ENCODE results near the gene LMBRD1.
A peak's percentile ranks its signal among the peaks of the same experiment; 100 is the strongest.
"Not testable (repeated sequence)": the region's sequence is repeated elsewhere in the genome, so short reads cannot be mapped to it uniquely, and the experiment has no call there.

The LMBRD1 gene

GRCh38 chr6:69790629-69791028 is 6.2 kb downstream of the LMBRD1 start:
- H3K9ac ChIP-seq (ENCODE audit: insufficient read length): no peak overlapping the region
- no peaks in the 10 kb centered on the region for H3K9me3 ChIP-seq (ENCODE audit: low read depth, low read length)
- no peak overlapping the region for H3K4me3 ChIP-seq
- DNase-seq (ENCODE audit: low read depth, low spot score): no peak
- peaks cover 24% of the 10 kb centered on the region for H3K36me3 ChIP-seq (ENCODE audit: insufficient read depth, low read length)
- TF ChIP-seq EZH2 (IDR thresholded peaks at IDR 0.05) (no peak), POLR2AphosphoS5 (IDR thresholded peaks at IDR 0.05; ENCODE audit: borderline replicate concordance, low read depth, low read length) (no peak), FOXP2 (optimal IDR thresholded peaks at IDR 0.05; ENCODE audit: control extremely low read depth, extremely low read length, insufficient read depth) (no peak)
- peak overlapping the region; percentile 47 for H3K27ac ChIP-seq

DNA sequence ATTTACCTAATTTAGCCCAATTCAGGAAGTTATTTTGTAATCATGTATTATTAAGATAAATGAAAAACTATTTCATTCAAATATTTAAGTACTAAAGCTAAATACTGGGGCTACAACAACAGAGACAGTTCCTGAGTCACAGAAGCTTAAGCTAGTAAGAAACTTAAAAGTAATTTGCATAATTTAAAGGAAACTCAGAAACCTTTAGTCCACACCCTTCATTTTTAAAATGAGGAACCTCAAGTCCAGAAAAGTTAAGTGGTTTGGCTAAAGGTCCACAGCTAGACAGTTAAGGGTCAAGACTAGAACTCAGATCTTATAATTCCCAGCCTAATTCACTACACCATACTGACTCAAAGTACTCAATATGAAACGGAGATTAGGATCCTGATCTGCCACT is 7.2 kb downstream of the LMBRD1 start:
- no peak for TF ChIP-seq POLR2AphosphoS5 (IDR thresholded peaks at IDR 0.05; ENCODE audit: borderline replicate concordance, low read depth, low read length)
- TF ChIP-seq EZH2 (IDR thresholded peaks at IDR 0.05): no peak
- no peak for TF ChIP-seq FOXP2 (optimal IDR thresholded peaks at IDR 0.05; ENCODE audit: control extremely low read depth, extremely low read length, insufficient read depth)
- peaks cover 29% of the 10 kb centered on the region for H3K36me3 ChIP-seq (ENCODE audit: insufficient read depth, low read length)
- H3K9me3 ChIP-seq (ENCODE audit: low read depth, low read length): no peaks in the 10 kb centered on the region
- no peak overlapping the region for H3K4me3 ChIP-seq
- no peak overlapping the region for H3K9ac ChIP-seq (ENCODE audit: insufficient read length)
- DNase-seq (ENCODE audit: low read depth, low spot score): no peak
- peak overlapping the region; percentile 40; the same call in 1 of the 2 replicates for H3K27ac ChIP-seq

GRCh38 chr6:69787436-69787835 is 9.4 kb downstream of the LMBRD1 start:
- not testable (repeated sequence) for H3K9me3 ChIP-seq (ENCODE audit: low read depth, low read length); H3K4me3 ChIP-seq; H3K9ac ChIP-seq (ENCODE audit: insufficient read length); DNase-seq (ENCODE audit: low read depth, low spot score); H3K27ac ChIP-seq
- peaks cover 47% of the 10 kb centered on the region for H3K36me3 ChIP-seq (ENCODE audit: insufficient read depth, low read length)

- Histone ChIP-seq H3K4me3 (no peak overlapping the region), H3K36me3 (ENCODE audit: insufficient read depth, low read length) (peaks cover 54% of the 10 kb centered on the region), H3K9me3 (ENCODE audit: low read depth, low read length) (no peaks in the 10 kb centered on the region), H3K9ac (ENCODE audit: insufficient read length) (no peak overlapping the region), H3K27ac (no peak overlapping the region)
- no peak for DNase-seq (ENCODE audit: low read depth, low spot score)
- no peak for TF ChIP-seq FOXP2 (optimal IDR thresholded peaks at IDR 0.05; ENCODE audit: control extremely low read depth, extremely low read length, insufficient read depth)
- no peak for TF ChIP-seq EZH2 (IDR thresholded peaks at IDR 0.05)
Observed at GRCh38 chr6:69785697-69786096, 11.1 kb downstream of the LMBRD1 start.

GRCh38 chr6:69784595-69785377 is 12.0 kb downstream of the LMBRD1 start:
- DNase-seq (ENCODE audit: low read depth, low spot score): no peak
- Histone ChIP-seq H3K4me3 (no peak overlapping the region), H3K27ac (no peak overlapping the region), H3K36me3 (ENCODE audit: insufficient read depth, low read length) (peaks cover 58% of the 10 kb centered on the region), H3K9me3 (ENCODE audit: low read depth, low read length) (no peaks in the 10 kb centered on the region), H3K9ac (ENCODE audit: insufficient read length) (no peak overlapping the region)
- TF ChIP-seq POLR2AphosphoS5 (IDR thresholded peaks at IDR 0.05; ENCODE audit: borderline replicate concordance, low read depth, low read length) (no peak), FOXP2 (optimal IDR thresholded peaks at IDR 0.05; ENCODE audit: control extremely low read depth, extremely low read length, insufficient read depth) (no peak), EZH2 (IDR thresholded peaks at IDR 0.05) (no peak)

DNA sequence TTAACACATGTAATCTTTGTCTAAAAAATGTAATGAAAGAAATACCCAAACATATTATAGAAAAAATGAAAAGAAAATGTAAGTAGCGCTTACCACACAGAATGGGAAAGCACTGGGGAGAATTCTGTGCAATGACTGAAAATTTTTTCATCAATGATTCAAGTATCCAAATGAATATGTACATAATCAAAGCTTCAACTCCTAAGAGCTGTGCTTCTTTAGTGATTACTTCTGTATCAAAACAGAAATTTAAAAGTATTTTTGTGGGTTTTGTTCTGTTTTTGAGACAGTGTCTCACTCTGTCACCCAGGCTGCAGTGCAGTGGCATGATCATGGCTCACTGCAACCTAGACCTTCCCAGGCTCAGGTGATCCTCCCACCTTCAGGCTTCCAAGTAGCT is 13.7 kb downstream of the LMBRD1 start:
- H3K9ac ChIP-seq (ENCODE audit: insufficient read length): no peak overlapping the region
- no peak for DNase-seq (ENCODE audit: low read depth, low spot score)
- no peaks in the 10 kb centered on the region for H3K9me3 ChIP-seq (ENCODE audit: low read depth, low read length)
- no peak overlapping the region for H3K4me3 ChIP-seq
- peaks cover 61% of the 10 kb centered on the region for H3K36me3 ChIP-seq (ENCODE audit: insufficient read depth, low read length)
- TF ChIP-seq FOXP2 (optimal IDR thresholded peaks at IDR 0.05; ENCODE audit: control extremely low read depth, extremely low read length, insufficient read depth): no peak
- TF ChIP-seq POLR2AphosphoS5 (IDR thresholded peaks at IDR 0.05; ENCODE audit: borderline replicate concordance, low read depth, low read length): no peak
- no peak for TF ChIP-seq EZH2 (IDR thresholded peaks at IDR 0.05)
- 0 out of 2 replicates have a peak overlapping the region, but pooled peaks have one; percentile 48 for H3K27ac ChIP-seq

DNA sequence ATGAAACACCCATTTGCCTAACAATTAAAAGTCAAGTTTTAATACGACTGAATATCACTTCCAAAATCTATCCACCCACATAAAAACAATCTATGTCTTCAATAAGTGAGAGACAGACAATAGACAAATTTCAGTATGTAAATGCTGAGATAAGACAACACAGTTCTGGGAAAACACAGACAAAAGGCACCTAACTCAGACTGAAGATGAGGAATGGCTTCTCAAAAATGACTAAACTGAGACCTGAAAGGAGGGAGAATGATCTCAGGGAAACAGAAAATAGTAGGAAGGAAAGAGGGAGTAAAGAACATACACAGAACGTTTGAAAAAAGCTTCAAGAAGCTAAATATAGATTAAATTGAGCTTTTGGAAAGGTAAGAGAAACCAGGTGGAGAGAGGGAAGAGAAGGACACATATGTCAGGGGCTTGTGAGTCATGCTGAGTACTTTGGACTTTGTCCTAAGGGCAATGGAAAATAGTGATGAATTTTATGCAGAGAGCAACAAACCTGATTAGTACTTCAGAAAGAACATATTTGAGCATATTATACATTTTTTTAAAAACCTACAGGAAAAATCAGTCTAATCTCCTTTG is 16.1 kb downstream of the LMBRD1 start:
- peak overlapping the region; percentile 79 for H3K27ac ChIP-seq
- no peak for DNase-seq (ENCODE audit: low read depth, low spot score)
- H3K9me3 ChIP-seq (ENCODE audit: low read depth, low read length): no peaks in the 10 kb centered on the region
- H3K4me3 ChIP-seq: 0 out of 2 replicates have a peak overlapping the region, but pooled peaks have one; percentile 4
- peaks cover 56% of the 10 kb centered on the region for H3K36me3 ChIP-seq (ENCODE audit: insufficient read depth, low read length)
- H3K9ac ChIP-seq (ENCODE audit: insufficient read length): peak overlapping the region; percentile 43
- no peak for TF ChIP-seq POLR2AphosphoS5 (IDR thresholded peaks at IDR 0.05; ENCODE audit: borderline replicate concordance, low read depth, low read length)
- TF ChIP-seq FOXP2 (optimal IDR thresholded peaks at IDR 0.05; ENCODE audit: control extremely low read depth, extremely low read length, insufficient read depth): no peak
- no peak for TF ChIP-seq EZH2 (IDR thresholded peaks at IDR 0.05)

GRCh38 chr6:69775941-69776340 is 20.9 kb downstream of the LMBRD1 start:
- TF ChIP-seq FOXP2 (optimal IDR thresholded peaks at IDR 0.05; ENCODE audit: control extremely low read depth, extremely low read length, insufficient read depth) (no peak), POLR2AphosphoS5 (IDR thresholded peaks at IDR 0.05; ENCODE audit: borderline replicate concordance, low read depth, low read length) (no peak)
- Histone ChIP-seq H3K36me3 (ENCODE audit: insufficient read depth, low read length) (peaks cover 59% of the 10 kb centered on the region), H3K9me3 (ENCODE audit: low read depth, low read length) (peaks cover 30% of the 10 kb centered on the region), H3K27ac (peak overlapping the region; percentile 100), H3K9ac (ENCODE audit: insufficient read length) (peak overlapping the region; percentile 85), H3K4me3 (peak overlapping the region; percentile 71)
- DNase-seq (ENCODE audit: low read depth, low spot score): no peak

- H3K27ac ChIP-seq: peak overlapping the region; percentile 100
- DNase-seq (ENCODE audit: low read depth, low spot score): peak; percentile 96
Observed at GRCh38 chr6:69775585-69775849, 21.3 kb downstream of the LMBRD1 start.

More at GRCh38 chr6:69775585-69775849, 21.3 kb downstream of the LMBRD1 start:
- Histone ChIP-seq H3K4me3 (peak overlapping the region; percentile 71), H3K36me3 (ENCODE audit: insufficient read depth, low read length) (peaks cover 63% of the 10 kb centered on the region), H3K9ac (ENCODE audit: insufficient read length) (peak overlapping the region; percentile 85), H3K9me3 (ENCODE audit: low read depth, low read length) (peaks cover 34% of the 10 kb centered on the region)
- no peak for TF ChIP-seq FOXP2 (optimal IDR thresholded peaks at IDR 0.05; ENCODE audit: control extremely low read depth, extremely low read length, insufficient read depth)
- TF ChIP-seq POLR2AphosphoS5 (IDR thresholded peaks at IDR 0.05; ENCODE audit: borderline replicate concordance, low read depth, low read length): no peak; the same call in 1 of the 2 replicates
- TF ChIP-seq EZH2 (IDR thresholded peaks at IDR 0.05): no peak
